Measurements from ENCODE around the gene DST.

Gene DST

DNA sequence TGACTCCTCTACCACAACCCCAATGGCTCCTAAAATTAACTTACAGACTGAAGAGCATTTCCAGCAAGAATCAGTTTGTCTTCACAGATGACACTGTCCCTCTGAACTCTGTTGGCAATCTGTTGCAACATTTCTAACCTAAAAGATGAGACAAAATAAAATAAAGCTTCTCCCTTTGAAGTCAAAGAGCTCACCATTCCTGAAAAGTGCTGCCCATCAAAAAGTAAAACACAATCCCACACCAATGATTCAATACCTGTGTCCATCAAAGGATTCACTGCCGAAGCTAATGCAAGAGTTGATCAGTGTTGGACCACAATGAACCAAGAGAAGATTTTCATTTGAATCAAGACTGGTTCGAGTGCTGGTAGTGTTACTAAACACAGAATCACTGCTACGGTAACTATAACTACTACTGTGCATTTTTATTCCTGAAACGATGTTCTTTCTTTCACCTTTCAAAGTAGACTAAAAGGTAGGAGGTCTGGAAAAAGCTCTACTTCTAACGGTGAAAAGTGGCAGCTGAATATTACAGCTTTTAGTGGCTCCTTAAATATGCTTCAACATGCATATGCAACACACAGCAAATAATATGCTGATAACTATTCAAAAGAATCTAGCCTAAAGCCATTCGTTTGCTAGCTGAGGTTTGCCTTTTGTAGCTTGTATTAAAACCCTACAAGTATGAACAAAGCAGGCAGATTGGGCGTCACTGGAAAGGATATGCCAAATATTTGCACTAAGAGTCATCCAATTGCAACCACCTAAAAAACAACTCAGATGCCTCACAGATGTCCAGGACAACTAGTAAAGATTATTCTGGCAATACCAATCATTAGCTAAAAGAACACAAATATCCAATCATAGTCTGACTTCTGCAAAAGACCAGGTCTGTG is at the start of gene DST:
Gene DST, minus strand, starts transcription at position 524 of the 896 bp plus-strand sequence.
- DNase-seq (ENCODE audit: low read depth in 2 of 2): no peak

- no peak for DNase-seq (ENCODE audit: low read depth in 2 of 2)
These were observed 49.1 kb upstream of the DST start for GRCh38 chr6:56691814-56692213.

GRCh38 chr6:56691286-56691595 is 48.6 kb upstream of the DST start:
- DNase-seq (ENCODE audit: low read depth in 2 of 2): no peak

GRCh38 chr6:56690519-56691285 is 48.0 kb upstream of the DST start:
- no peak for DNase-seq (ENCODE audit: low read depth in 2 of 2)

DNA sequence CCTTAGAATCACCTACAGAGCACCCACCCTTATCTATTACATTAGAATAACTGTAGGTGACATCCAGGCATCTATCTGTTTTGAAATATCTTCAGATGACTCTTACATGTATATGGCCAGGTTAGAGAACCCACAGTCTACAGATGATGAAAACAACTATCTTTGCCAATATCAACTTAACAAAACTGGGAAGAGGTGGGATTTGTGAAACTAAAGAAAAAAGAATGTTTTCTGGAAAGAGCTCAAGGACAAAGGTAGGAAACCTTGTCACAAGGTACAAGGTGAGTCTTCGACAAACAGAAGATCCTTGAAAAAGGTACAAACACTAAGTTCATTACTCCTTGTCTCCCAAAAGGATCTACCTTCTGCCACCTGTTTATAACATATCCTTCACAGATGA is 47.0 kb upstream of the DST start:
- DNase-seq (ENCODE audit: low read depth in 2 of 2): no peak

- no peak for DNase-seq (ENCODE audit: low read depth in 2 of 2)
These were observed 46.4 kb upstream of the DST start for GRCh38 chr6:56689114-56689513.

- DNase-seq (ENCODE audit: low read depth in 2 of 2): no peak
These were observed 45.8 kb upstream of the DST start for GRCh38 chr6:56688521-56688920.

DNA sequence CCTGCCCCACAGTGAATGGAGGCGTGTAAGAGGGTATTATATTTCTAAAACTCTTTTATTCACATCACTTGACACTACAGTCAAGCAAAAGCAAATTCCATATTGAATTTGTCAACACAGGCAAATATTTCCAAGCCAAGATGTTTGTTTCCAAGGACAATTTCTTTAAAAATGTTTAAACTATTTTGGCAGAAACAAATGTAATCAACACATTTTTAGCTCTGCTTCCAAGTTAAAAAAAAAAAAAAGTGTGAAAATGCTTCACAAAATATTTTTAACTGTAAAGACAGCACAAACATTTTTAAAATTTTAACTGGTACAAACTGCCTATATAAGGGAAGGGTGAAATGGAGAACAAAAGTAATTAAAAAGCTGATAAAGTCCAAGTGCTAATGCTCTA is 44.9 kb upstream of the DST start:
- no peak for DNase-seq (ENCODE audit: low read depth in 2 of 2)

DNA sequence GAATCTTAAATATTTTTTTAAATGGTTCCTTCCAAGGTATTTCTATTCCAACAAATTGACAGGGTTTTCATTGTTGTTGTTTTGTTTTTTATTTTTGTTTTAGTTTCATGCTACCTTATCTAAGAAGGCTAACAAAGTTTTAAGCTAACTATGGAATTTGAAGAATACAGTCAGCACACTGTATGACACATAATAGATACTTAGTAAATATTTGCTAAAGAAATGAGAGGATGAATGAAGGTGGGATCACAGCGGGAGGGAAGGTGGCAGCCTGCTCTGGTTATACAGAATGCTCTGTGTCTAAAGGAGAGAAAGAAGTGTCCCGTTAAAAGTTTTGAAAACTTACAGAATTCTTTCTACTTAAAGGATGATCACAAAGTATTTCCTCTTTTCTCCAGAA is 43.7 kb upstream of the DST start:
- DNase-seq (ENCODE audit: low read depth in 2 of 2): no peak

- DNase-seq (ENCODE audit: low read depth in 2 of 2): no peak
These were observed 43.3 kb upstream of the DST start for GRCh38 chr6:56685994-56686393.

DNA sequence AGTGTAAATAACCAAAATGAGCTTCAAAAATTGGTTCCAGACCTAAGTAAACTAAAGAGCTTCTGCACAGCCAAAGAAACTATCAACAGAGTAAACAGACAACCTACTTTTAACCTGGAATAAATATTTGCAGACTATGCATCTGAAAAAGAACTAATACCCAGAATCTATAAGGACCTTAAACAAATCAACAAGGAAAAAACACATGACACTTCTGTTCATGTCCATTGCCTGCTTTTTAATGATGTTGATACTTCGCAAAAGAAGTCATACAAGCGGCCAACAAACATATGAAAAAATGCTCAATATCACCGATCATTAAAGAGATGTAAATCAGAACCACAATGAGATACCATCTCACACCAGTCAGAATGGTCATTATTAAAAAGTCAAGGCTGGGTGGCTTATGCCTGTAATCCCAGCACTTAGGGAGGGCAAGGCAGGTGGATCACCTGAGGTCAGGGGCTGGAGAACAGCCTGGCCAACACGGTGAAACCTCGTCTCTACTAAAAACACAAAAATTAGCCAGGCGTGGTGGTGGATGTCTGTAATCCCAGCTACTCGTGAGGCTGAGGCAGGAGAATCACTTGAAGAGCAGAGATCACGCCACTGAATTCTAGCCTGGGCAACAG is 42.5 kb upstream of the DST start:
- no peak for DNase-seq (ENCODE audit: low read depth in 2 of 2)

DNA sequence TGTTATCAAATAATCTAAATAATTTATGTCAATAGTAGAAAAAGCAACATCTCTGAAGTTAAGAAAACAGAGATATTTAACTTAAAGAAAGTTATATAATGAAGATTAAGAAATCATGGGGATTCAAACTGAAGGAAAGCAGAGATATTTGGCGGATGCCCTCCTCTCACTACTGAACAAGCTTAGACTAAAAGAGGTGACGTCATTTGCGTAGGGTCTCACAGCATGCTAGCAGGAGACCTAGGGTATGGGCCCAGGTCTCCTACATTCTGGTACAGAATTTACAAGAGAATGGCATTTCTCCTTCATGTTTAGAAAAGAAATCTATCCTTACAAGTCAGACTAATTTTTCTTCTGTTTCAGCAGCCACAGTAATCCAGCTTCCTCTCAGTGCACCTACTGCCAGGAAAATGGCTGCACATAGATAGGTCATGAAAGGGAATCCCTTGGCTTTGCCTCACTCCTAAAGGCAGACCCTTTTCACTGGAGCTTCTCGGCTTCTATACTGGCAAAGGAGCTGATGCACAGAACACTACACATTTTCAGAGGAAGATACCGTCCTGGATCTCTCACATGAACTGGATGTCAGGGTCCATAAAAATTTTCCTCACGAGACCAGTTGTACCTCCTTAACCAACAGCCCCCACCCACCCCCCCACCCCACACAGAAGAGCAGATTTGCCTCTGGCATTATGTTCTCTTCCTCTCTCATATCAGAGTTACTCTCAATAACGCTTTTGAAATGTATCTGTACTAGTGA is 41.8 kb upstream of the DST start:
- DNase-seq (ENCODE audit: low read depth in 2 of 2): no peak

GRCh38 chr6:56683882-56684281 is 41.2 kb upstream of the DST start:
- no peak for DNase-seq (ENCODE audit: low read depth in 2 of 2)

GRCh38 chr6:56682635-56683034 is 39.9 kb upstream of the DST start:
- no peak for DNase-seq (ENCODE audit: low read depth in 2 of 2)

GRCh38 chr6:56677559-56677958 is 34.9 kb upstream of the DST start:
- DNase-seq (ENCODE audit: low read depth in 2 of 2): no peak

DNA sequence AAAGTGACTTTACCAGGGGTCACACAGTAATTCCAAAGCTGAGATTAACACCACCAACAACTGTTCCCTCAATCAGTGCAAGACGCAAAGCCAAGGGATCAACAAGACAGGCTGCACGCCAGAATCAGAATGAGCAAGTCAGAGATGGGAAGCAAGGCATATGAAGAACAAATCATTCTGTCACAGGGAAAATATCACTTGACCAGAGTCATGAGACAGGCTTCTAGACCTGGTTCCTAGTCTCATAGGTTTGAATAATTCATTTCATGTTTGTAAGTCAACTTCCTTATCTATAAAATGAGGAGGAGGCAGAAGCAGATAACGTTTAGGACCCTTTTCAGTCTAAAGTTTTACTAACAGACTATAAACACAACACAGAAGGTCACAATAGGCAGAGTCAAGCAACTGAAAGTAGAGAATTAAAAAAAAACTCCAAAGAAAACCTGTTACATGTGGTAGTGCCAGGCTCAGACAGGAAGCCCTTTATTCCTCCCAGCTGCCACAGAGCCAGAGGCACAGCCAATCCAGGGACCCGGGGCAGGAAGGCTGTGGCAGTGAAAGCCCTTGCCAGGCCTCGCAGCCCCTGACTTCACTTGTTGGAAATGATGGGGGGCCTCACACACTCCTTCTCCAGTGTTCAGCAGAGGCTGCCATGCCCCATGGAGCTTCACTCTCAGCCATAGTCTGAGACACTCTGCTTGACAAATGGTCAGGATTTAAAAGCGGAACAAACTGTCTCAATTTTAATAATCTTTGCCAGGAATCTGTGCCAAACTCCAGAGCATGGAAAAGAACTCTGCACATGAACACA is 29.2 kb upstream of the DST start:
- no peak for DNase-seq (ENCODE audit: low read depth in 2 of 2)

DNA sequence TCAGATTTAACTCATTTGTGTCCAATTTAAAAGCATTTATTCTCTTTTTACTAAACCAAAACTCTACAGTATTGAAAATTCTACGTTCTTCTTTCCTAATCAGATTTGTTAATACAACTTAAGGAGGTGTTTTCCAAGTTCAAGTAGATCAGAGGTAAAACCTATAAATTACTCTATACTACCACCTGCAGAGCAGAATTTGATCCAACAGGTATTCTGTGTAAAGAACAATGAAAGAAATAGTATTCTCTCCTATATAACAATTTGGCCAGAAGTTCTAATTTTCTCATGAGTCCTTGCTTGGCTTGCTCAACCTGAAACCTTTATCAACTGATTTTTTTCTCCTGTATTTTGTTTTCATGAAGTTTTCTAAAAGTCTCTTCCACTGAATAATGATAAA is 28.5 kb upstream of the DST start:
- no peak for DNase-seq (ENCODE audit: low read depth in 2 of 2)

- DNase-seq (ENCODE audit: low read depth in 2 of 2): no peak
These were observed 26.4 kb upstream of the DST start for GRCh38 chr6:56669041-56669440.

DNA sequence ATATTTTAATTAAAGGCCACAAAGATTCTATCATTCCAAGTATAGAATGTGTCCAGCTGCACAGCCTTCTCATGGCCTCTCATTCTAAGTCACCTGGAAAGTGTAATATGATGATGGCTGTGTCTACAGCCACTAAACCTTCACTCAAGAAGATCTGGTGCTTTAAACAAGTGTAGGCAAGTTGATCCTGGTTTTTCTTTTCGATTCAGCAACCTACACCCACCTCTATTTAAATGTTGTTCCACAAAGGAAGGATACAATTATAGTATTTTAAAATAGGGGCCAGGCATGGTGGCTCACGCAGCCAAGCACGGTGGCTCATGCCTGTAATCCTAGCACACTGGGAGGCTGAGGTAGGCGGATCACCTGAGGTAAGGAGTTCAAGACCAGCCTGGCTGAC is 25.5 kb upstream of the DST start:
- DNase-seq (ENCODE audit: low read depth in 2 of 2): no peak

DNA sequence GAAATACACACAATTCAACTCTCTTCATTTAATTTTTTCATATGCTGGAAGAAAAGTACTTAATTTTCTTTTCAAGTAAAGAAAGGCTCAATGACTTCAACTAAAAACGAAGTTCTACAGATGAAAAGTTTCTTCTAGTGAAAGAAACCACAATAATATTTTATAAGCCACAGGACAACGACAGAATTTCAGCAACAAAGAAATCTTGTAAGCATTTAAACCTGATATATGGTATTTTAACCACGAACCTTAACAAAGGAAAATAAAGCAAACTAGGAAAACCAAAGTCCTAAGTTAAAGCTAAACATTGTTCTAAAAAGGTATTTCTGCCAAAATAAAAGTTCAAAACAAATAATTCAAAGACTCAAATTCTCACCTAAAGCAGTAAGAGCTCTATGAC is 24.6 kb upstream of the DST start:
- no peak for DNase-seq (ENCODE audit: low read depth in 2 of 2)

GRCh38 chr6:56664029-56664428 is 21.3 kb upstream of the DST start:
- no peak for DNase-seq (ENCODE audit: low read depth in 2 of 2)

Data from stimulated activated CD4-positive, alpha-beta T cell treated with anti-CD3 and anti-CD28 coated beads, Interleukin-1b, Interleukin-23, amount 100 ng/mL, for 4 hours (primary cell).